NCI-H187 (cell line): ENCODE results near the gene ATP2A2.

Source experiments
- DNase-seq, 2 experiments: peaks; one replicate each; lab custom pipeline; 2025; lab: John Stamatoyannopoulos, UW

ATP2A2 gene

GRCh38 chr12:110262442-110263388 lies 18.3 kb upstream of the ATP2A2 start:
- no peak for DNase-seq

GRCh38 chr12:110266381-110266960 lies 14.6 kb upstream of the ATP2A2 start:
- DNase-seq = no peak

- DNase-seq = no peak
These were observed 13.9 kb upstream of the ATP2A2 start for GRCh38 chr12:110266980-110267620.

- DNase-seq = no peak
These were observed 11.4 kb upstream of the ATP2A2 start for GRCh38 chr12:110269622-110270124.

- DNase-seq = peak in 1 of 2 experiments; percentile 36
These were observed 10.7 kb upstream of the ATP2A2 start for GRCh38 chr12:110270125-110270962.

GRCh38 chr12:110271015-110271414 lies 10.0 kb upstream of the ATP2A2 start:
- DNase-seq = no peak

- DNase-seq = no peak
These were observed 3.4 kb upstream of the ATP2A2 start for GRCh38 chr12:110277530-110278254.

GRCh38 chr12:110278255-110278536 lies 2.9 kb upstream of the ATP2A2 start:
- no peak for DNase-seq

- peak in 1 of 2 experiments; percentile 33 for DNase-seq
These were observed 1.3 kb upstream of the ATP2A2 start for GRCh38 chr12:110279566-110280375.

- DNase-seq = peak in 1 of 2 experiments; percentile 57
These were observed 662 bp upstream of the ATP2A2 start for GRCh38 chr12:110280392-110280778.

- no peak for DNase-seq
These were observed 677 bp downstream of the ATP2A2 start for GRCh38 chr12:110281549-110282299.

- no peak for DNase-seq
These were observed 1.3 kb downstream of the ATP2A2 start for GRCh38 chr12:110282300-110282860.

GRCh38 chr12:110282956-110283817 lies 2.1 kb downstream of the ATP2A2 start:
- DNase-seq = no peak

- no peak for DNase-seq
These were observed 3.5 kb downstream of the ATP2A2 start for GRCh38 chr12:110284597-110284996.

- no peak for DNase-seq
These were observed 5.6 kb downstream of the ATP2A2 start for GRCh38 chr12:110286623-110287022.

- no peak for DNase-seq
These were observed 6.9 kb downstream of the ATP2A2 start for GRCh38 chr12:110287986-110288385.

GRCh38 chr12:110289044-110289710 lies 8.1 kb downstream of the ATP2A2 start:
- no peak for DNase-seq

- DNase-seq = no peak
These were observed 8.6 kb downstream of the ATP2A2 start for GRCh38 chr12:110289711-110290078.
